Vagina (tissue), 2 donors: Measurements from ENCODE around the gene NFXL1.

ENCODE experiments used
- CTCF ChIP-seq, 3 experiments: fragments of 450-650 bp in 2 of 3; fragments of 200-600 bp in 1 of 3; sonication (generic) in 1 of 3; IDR thresholded peaks; one replicate each; pipeline ENCODE4 v1.5.1; 2017 to 2019; ENCODE audit warnings: antibody characterized with exemption in 3 of 3, mild to moderate bottlenecking in 2 of 3, moderate library complexity in 2 of 3
- POLR2A ChIP-seq, 2 donors: fragments of 450-650 bp; IDR thresholded peaks; one replicate each; pipeline ENCODE4 v1.6.1; 2017; ENCODE audit warnings: antibody characterized with exemption in 2 of 2, mild to moderate bottlenecking in 2 of 2, moderate library complexity in 2 of 2

- TF ChIP-seq CTCF (IDR thresholded peaks at IDR 0.05): no peak
- TF ChIP-seq POLR2A (IDR thresholded peaks at IDR 0.05): no peak
Measured at GRCh38 chr4:47863486-47863885, 50.9 kb downstream of the NFXL1 start.
